GM19452 (cell line): ENCODE measurements around the gene SDCCAG8.

Source experiments
- ATAC-seq: cut with Tn5 transposase; IDR thresholded peaks from one replicate; pipeline ENCODE4 v1.9.1; 2021; ENCODE audit not compliant: unreplicated experiment

SDCCAG8 gene

GRCh38 chr1:243253926-243254232, 2.0 kb upstream of the SDCCAG8 start:
- ATAC-seq, result no peak

- ATAC-seq, result peak; percentile 16
These were observed 1.5 kb upstream of the SDCCAG8 start for GRCh38 chr1:243254233-243254926.

- peak; percentile 57 for ATAC-seq
These were observed 682 bp upstream of the SDCCAG8 start, which contains the start of gene CEP170 for GRCh38 chr1:243254927-243255790. Gene CEP170 (minus strand): TSS chr1:243255281. CDS start chr1:243225280, 30,001 bp downstream.

GRCh38 chr1:243256590-243256989, 749 bp downstream of the SDCCAG8 start:
- ATAC-seq, result no peak

GRCh38 chr1:243257189-243257588, 1.3 kb downstream of the SDCCAG8 start:
- ATAC-seq, result no peak

GRCh38 chr1:243258731-243259130, 2.9 kb downstream of the SDCCAG8 start:
- no peak for ATAC-seq

GRCh38 chr1:243260221-243260880, 4.5 kb downstream of the SDCCAG8 start:
- no peak for ATAC-seq

- no peak for ATAC-seq
These were observed 5.5 kb downstream of the SDCCAG8 start for GRCh38 chr1:243261390-243261789.

GRCh38 chr1:243264717-243265116, 8.9 kb downstream of the SDCCAG8 start:
- no peak for ATAC-seq

GRCh38 chr1:243266231-243266630, 10.4 kb downstream of the SDCCAG8 start:
- ATAC-seq, result no peak

GRCh38 chr1:243267471-243267880, 11.6 kb downstream of the SDCCAG8 start:
- no peak for ATAC-seq

GRCh38 chr1:243267914-243268653, 12.2 kb downstream of the SDCCAG8 start:
- no peak for ATAC-seq

GRCh38 chr1:243268751-243269460, 13.1 kb downstream of the SDCCAG8 start:
- ATAC-seq, result no peak

- no peak for ATAC-seq
These were observed 13.6 kb downstream of the SDCCAG8 start for GRCh38 chr1:243269461-243269801.

GRCh38 chr1:243270097-243270864, 14.4 kb downstream of the SDCCAG8 start:
- ATAC-seq, result no peak

- no peak for ATAC-seq
These were observed 16.2 kb downstream of the SDCCAG8 start for GRCh38 chr1:243271996-243272395.

- ATAC-seq, result no peak
These were observed 16.6 kb downstream of the SDCCAG8 start for GRCh38 chr1:243272401-243272800.

GRCh38 chr1:243273506-243273905, 17.7 kb downstream of the SDCCAG8 start:
- no peak for ATAC-seq

- no peak for ATAC-seq
These were observed 18.1 kb downstream of the SDCCAG8 start for GRCh38 chr1:243273945-243274344.

- no peak for ATAC-seq
These were observed 19.5 kb downstream of the SDCCAG8 start for GRCh38 chr1:243275316-243275715.
